Measurements from ENCODE around the gene PSIP1. TPM values are rescaled to one million over a fixed set of nuclear protein-coding genes. Genes with fewer than 3 reads are reported as not detected.
A peak's percentile ranks its signal among the peaks of the same experiment; 100 is the strongest.

PSIP1 gene
- total RNA-seq, 6 experiments from 2014 or later = 32.6 to 56.7 (median 48.5) TPM

- Mint-ChIP-seq H3K4me1 (ENCODE audit: low read depth) (no peaks in the 10 kb centered on the region), H3K9me3 (no peaks in the 10 kb centered on the region), H3K36me3 (ENCODE audit: low read depth) (no peaks in the 10 kb centered on the region), H3K4me3 (no peak overlapping the region), H3K27ac (no peak overlapping the region), H3K27me3 (ENCODE audit: insufficient read depth) (peaks cover 5% of the 10 kb centered on the region)
- no peak for TF ChIP-seq CTCF (IDR thresholded peaks at IDR 0.05)
- no peak for DNase-seq
Measured at GRCh38 chr9:15524845-15525455, 14.2 kb upstream of the PSIP1 start.

- peaks cover 7% of the 10 kb centered on the region for H3K27me3 Mint-ChIP-seq (ENCODE audit: insufficient read depth)
- no peak overlapping the region for H3K4me3 Mint-ChIP-seq
- no peaks in the 10 kb centered on the region for H3K9me3 Mint-ChIP-seq
- no peak overlapping the region for H3K27ac Mint-ChIP-seq
- no peaks in the 10 kb centered on the region for H3K36me3 Mint-ChIP-seq (ENCODE audit: low read depth)
- H3K4me1 Mint-ChIP-seq (ENCODE audit: low read depth) = no peaks in the 10 kb centered on the region
- DNase-seq = no peak
- TF ChIP-seq CTCF (IDR thresholded peaks at IDR 0.05) = no peak
Measured at GRCh38 chr9:15522130-15522755, 11.5 kb upstream of the PSIP1 start.

GRCh38 chr9:15521254-15521653 is 10.5 kb upstream of the PSIP1 start:
- Mint-ChIP-seq H3K4me3 (no peak overlapping the region), H3K27me3 (ENCODE audit: insufficient read depth) (peaks cover 7% of the 10 kb centered on the region), H3K36me3 (ENCODE audit: low read depth) (no peaks in the 10 kb centered on the region), H3K9me3 (no peaks in the 10 kb centered on the region), H3K4me1 (ENCODE audit: low read depth) (no peaks in the 10 kb centered on the region), H3K27ac (no peak overlapping the region)
- TF ChIP-seq CTCF (IDR thresholded peaks at IDR 0.05) = no peak
- no peak for DNase-seq

GRCh38 chr9:15519831-15520230 is 9.1 kb upstream of the PSIP1 start:
- Mint-ChIP-seq H3K4me3 (no peak overlapping the region), H3K9me3 (no peaks in the 10 kb centered on the region), H3K27ac (no peak overlapping the region), H3K36me3 (ENCODE audit: low read depth) (no peaks in the 10 kb centered on the region), H3K4me1 (ENCODE audit: low read depth) (no peaks in the 10 kb centered on the region), H3K27me3 (ENCODE audit: insufficient read depth) (peaks cover 5% of the 10 kb centered on the region)
- no peak for TF ChIP-seq CTCF (IDR thresholded peaks at IDR 0.05)
- DNase-seq = no peak

- H3K27ac Mint-ChIP-seq = no peak overlapping the region
- peaks cover 6% of the 10 kb centered on the region; the same call in 1 of the 2 replicates for H3K36me3 Mint-ChIP-seq (ENCODE audit: low read depth)
- peak; percentile 12 for DNase-seq
- H3K27me3 Mint-ChIP-seq (ENCODE audit: insufficient read depth) = peaks cover 2% of the 10 kb centered on the region; the same call in 1 of the 2 replicates
- H3K9me3 Mint-ChIP-seq = no peaks in the 10 kb centered on the region
- H3K4me3 Mint-ChIP-seq = no peak overlapping the region
- peak; percentile 36; the same call in 1 of the 2 replicates for TF ChIP-seq CTCF (IDR thresholded peaks at IDR 0.05)
- H3K4me1 Mint-ChIP-seq (ENCODE audit: low read depth) = peaks cover 16% of the 10 kb centered on the region
Measured at GRCh38 chr9:15513335-15513734, 2.6 kb upstream of the PSIP1 start.

All from HFFc6 (cell line).